K562 (cell line): Measurements from ENCODE around the gene TTL. TPM values are rescaled to one million over a fixed set of nuclear protein-coding genes. Genes with fewer than 3 reads are reported as not detected.

ENCODE experiments used
- BMI1 ChIP-seq: fragments of 150-350 bp; IDR thresholded peaks from 2 replicates; pipeline ENCODE4 v1.6.1; 2014; ENCODE audit warnings: low read length
- CBFB ChIP-seq: sonication (generic); formaldehyde crosslinking; IDR thresholded peaks from 2 replicates; pipeline ENCODE4 v1.4.0; 2020; ENCODE audit warnings: mild to moderate bottlenecking, missing genetic modification reagents
- CBX2 ChIP-seq: fragments of 200-600 bp; sonication (generic); IDR thresholded peaks from one replicate; pipeline ENCODE4 v1.6.1; 2012; ENCODE audit warnings: mild to moderate bottlenecking, low read length, inconsistent platforms; ENCODE audit not compliant: insufficient read depth, poor library complexity, severe bottlenecking
- DEAF1 ChIP-seq: fragments of 450-650 bp; formaldehyde crosslinking; IDR thresholded peaks from 2 replicates; pipeline ENCODE4 v1.4.0; 2020; ENCODE audit warnings: mild to moderate bottlenecking, moderate library complexity
- DLX4 ChIP-seq: fragments of 250-450 bp; sonication (Bioruptor Pico); IDR thresholded peaks from 2 replicates; pipeline ENCODE4 v1.6.1; 2021; ENCODE audit warnings: mild to moderate bottlenecking
- EHMT2 ChIP-seq: fragments of 450-650 bp; IDR thresholded peaks from 2 replicates; pipeline ENCODE4 v1.6.1; 2018; ENCODE audit warnings: antibody characterized with exemption
- ELK3 ChIP-seq: fragments of 450-650 bp; formaldehyde crosslinking; IDR thresholded peaks from 2 replicates; pipeline ENCODE4 v1.4.0; 2020; ENCODE audit warnings: mild to moderate bottlenecking
- EP300 ChIP-seq: IDR thresholded peaks from 2 replicates; pipeline ENCODE4 v1.6.1; 2012; ENCODE audit warnings: low read length, improper control_type of control experiment
- ERF ChIP-seq: fragments of 450-650 bp; formaldehyde crosslinking; IDR thresholded peaks from 2 replicates; pipeline ENCODE4 v1.4.0; 2020; ENCODE audit warnings: mild to moderate bottlenecking, mixed read lengths
- GATA2 ChIP-seq: sonication (generic); formaldehyde crosslinking; IDR thresholded peaks from 2 replicates; pipeline ENCODE4 v1.4.0; 2020; ENCODE audit warnings: mild to moderate bottlenecking, missing genetic modification reagents
- HCFC1 ChIP-seq: IDR thresholded peaks from 2 replicates; pipeline ENCODE4 v1.6.1; 2012; ENCODE audit warnings: low read depth, low read length, improper control_type of control experiment
- MNT ChIP-seq, 2 experiments: fragments of 450-650 bp; conservative IDR thresholded peaks; 2 replicates each; pipeline ENCODE4 v1.6.1; 2017; ENCODE audit warnings: mild to moderate bottlenecking in 2 of 2, moderate library complexity in 2 of 2
- NFATC3 ChIP-seq: fragments of 450-650 bp; IDR thresholded peaks from 2 replicates; pipeline ENCODE4 v1.6.1; 2017; ENCODE audit warnings: mild to moderate bottlenecking
- PHB ChIP-seq: fragments of 250-450 bp; sonication (Bioruptor Pico); IDR thresholded peaks from 2 replicates; pipeline ENCODE4 v1.5.0; 2021
- RAD51 ChIP-seq: fragments of 450-650 bp; IDR thresholded peaks from 2 replicates; pipeline ENCODE4 v1.7.1; 2016; ENCODE audit warnings: low read depth, mild to moderate bottlenecking, borderline replicate concordance
- RBBP5 ChIP-seq: fragments of 200-600 bp; sonication (generic); IDR thresholded peaks from 2 replicates; pipeline ENCODE4 v1.6.1; 2012; ENCODE audit warnings: borderline replicate concordance, mild to moderate bottlenecking, low read length, control low read depth, inconsistent platforms; ENCODE audit not compliant: insufficient read depth, poor library complexity, severe bottlenecking
- RBM14 ChIP-seq: fragments of 200-400 bp; formaldehyde crosslinking; IDR thresholded peaks from 2 replicates; pipeline ENCODE4 v1.6.1; 2018; ENCODE audit warnings: low read depth, mild to moderate bottlenecking, low read length, moderate library complexity, borderline replicate concordance; ENCODE audit not compliant: insufficient read depth
- RFX5 ChIP-seq: IDR thresholded peaks from 2 replicates; pipeline ENCODE4 v1.6.1; 2011; ENCODE audit warnings: low read depth, mild to moderate bottlenecking, improper control_type of control experiment, low read length
- RHOXF2B ChIP-seq: fragments of 250-450 bp; sonication (Bioruptor Pico); conservative IDR thresholded peaks from 2 replicates; pipeline ENCODE4 v1.5.1; 2021
- SMAD1 ChIP-seq: fragments of 150-350 bp; IDR thresholded peaks from 2 replicates; pipeline ENCODE4 v1.6.1; 2014; ENCODE audit warnings: low read length, low read depth; ENCODE audit not compliant: partially characterized antibody
- SNIP1 ChIP-seq: fragments of 450-650 bp; IDR thresholded peaks from 2 replicates; pipeline ENCODE4 v1.7.1; 2017; ENCODE audit warnings: low read depth, mild to moderate bottlenecking
- ZBED1 ChIP-seq: IDR thresholded peaks from 2 replicates; pipeline ENCODE4 v1.6.1; 2014
- ZNF24 ChIP-seq: fragments of 450-650 bp; IDR thresholded peaks from 2 replicates; pipeline ENCODE4 v1.6.1; 2016
- ZNF311 ChIP-seq: fragments of 250-450 bp; sonication (Bioruptor Pico); IDR thresholded peaks from 2 replicates; pipeline ENCODE4 v1.4.0; 2020; ENCODE audit warnings: mild to moderate bottlenecking, moderate library complexity
- ZNF354B ChIP-seq: fragments of 250-450 bp; sonication (Bioruptor Pico); IDR thresholded peaks from 2 replicates; pipeline ENCODE4 v1.4.0; 2020
- ZNF384 ChIP-seq: IDR thresholded peaks from 2 replicates; pipeline ENCODE4 v1.6.1; 2012; ENCODE audit warnings: low read depth, low read length, improper control_type of control experiment
- ZNF75A ChIP-seq: fragments of 450-650 bp; formaldehyde crosslinking; IDR thresholded peaks from 2 replicates; pipeline ENCODE4 v1.4.0; 2020; ENCODE audit warnings: mild to moderate bottlenecking
- polyA plus RNA-seq, 8 experiments: library from polyadenylated mRNA; depleted of rRNA in 4 of 8; stranded (reverse) in 5 of 8; unstranded in 3 of 8; fragments of >200 nt; fragmentation: Nextera tagmentation in 2 of 8; fragmentation: Illumina TruSeq in 1 of 8; extraction: Ambion mirVana in 2 of 8; extraction: Trizol in 1 of 8; gene quantifications; 2 replicates each; pipeline versions ENCODE4 v1.2.1 to v1.2.3, GENCODE V29; 2011 to 2014; ENCODE audit warnings: inconsistent platforms in 1 of 8, missing spikeins in 1 of 8
- total RNA-seq, 7 experiments: library from RNA; depleted of rRNA in 6 of 7; stranded (reverse); fragments of >200 nt in 6 of 7; fragmentation: Illumina TruSeq in 2 of 7; extraction: Trizol in 2 of 7; gene quantifications; 2 replicates each; pipeline versions ENCODE4 v1.2.1 to v1.2.3, GENCODE V29; 2011 to 2021; ENCODE audit warnings: low replicate concordance in 1 of 7

The TTL gene
- total and polyA plus RNA-seq, 9 of the 15 experiments (the other 6 are each of a cell fraction or from before 2014, with no cell fraction given), result 9.4 to 54.4 (median 34.9) TPM

GRCh38 chr2:112542123-112542983, 60.4 kb downstream of the TTL start, which contains the start of gene POLR1B (continued):
- no peak for TF ChIP-seq BMI1
- TF ChIP-seq MNT (conservative IDR thresholded peaks at IDR 0.05), result peak; percentile 98 to 99
- no peak for TF ChIP-seq RBM14
- TF ChIP-seq ZNF75A (CRISPR knock-in tag), result no peak
- TF ChIP-seq RAD51, result peak; percentile 94
- TF ChIP-seq EP300, result no peak
- no peak for TF ChIP-seq ELK3 (CRISPR knock-in tag)
- TF ChIP-seq CBFB (CRISPR knock-in tag), result peak; percentile 90
- TF ChIP-seq SNIP1, result no peak
- TF ChIP-seq PHB (CRISPR knock-in tag), result no peak
- no peak for TF ChIP-seq ZNF384
- no peak for TF ChIP-seq NFATC3
- TF ChIP-seq ZNF311, result no peak
- TF ChIP-seq RHOXF2B (CRISPR knock-in tag), result no peak
- no peak for TF ChIP-seq RFX5
- no peak for TF ChIP-seq GATA2 (CRISPR knock-in tag)
- no peak for TF ChIP-seq ZNF354B (CRISPR knock-in tag)
- peak; percentile 98 for TF ChIP-seq HCFC1
- TF ChIP-seq ERF (CRISPR knock-in tag), result no peak
- no peak for TF ChIP-seq SMAD1
- TF ChIP-seq DEAF1 (CRISPR knock-in tag), result no peak
- TF ChIP-seq ZBED1, result no peak
- no peak for TF ChIP-seq ZNF24
- TF ChIP-seq EHMT2, result no peak
- TF ChIP-seq CBX2, result no peak
- TF ChIP-seq RBBP5, result peak; percentile 99
- no peak for TF ChIP-seq DLX4 (CRISPR knock-in tag)
